GM12875 (cell line): ENCODE results near the gene EP300.

ENCODE experiments used
- H3K4me3 ChIP-seq: one replicate; pipeline ENCODE4 v1.5.1; 2011; ENCODE audit warnings: low read depth, low read length, control low read depth
- TF ChIP-seq, protein P1 (sequence below): IDR thresholded peaks from 2 replicates; pipeline ENCODE4 v1.5.1; 2011; ENCODE audit warnings: low read depth, mild to moderate bottlenecking, control low read depth, inconsistent platforms, low read length, moderate library complexity, borderline replicate concordance; ENCODE audit not compliant: insufficient read depth

EP300 gene

DNA sequence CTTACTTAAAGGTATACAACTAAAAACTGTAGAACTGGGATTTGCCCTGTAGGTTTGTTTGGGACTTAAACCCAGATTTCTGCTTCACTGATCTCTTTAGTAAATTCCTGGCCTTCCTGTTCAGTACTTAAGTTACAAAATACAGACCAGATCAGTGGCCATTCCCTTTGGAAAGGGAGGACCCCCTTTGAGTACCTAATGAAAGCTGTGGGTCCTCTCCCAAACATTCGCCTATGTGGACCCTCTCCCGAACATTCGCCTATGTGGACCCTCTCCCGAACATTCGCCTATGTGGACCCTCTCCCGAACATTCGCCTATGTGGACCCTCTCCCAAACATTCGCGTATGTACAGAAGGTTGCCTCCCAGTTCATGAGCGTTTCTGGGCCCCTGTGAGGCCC, 123.0 kb downstream of the EP300 start:
- TF ChIP-seq, protein P1, sequence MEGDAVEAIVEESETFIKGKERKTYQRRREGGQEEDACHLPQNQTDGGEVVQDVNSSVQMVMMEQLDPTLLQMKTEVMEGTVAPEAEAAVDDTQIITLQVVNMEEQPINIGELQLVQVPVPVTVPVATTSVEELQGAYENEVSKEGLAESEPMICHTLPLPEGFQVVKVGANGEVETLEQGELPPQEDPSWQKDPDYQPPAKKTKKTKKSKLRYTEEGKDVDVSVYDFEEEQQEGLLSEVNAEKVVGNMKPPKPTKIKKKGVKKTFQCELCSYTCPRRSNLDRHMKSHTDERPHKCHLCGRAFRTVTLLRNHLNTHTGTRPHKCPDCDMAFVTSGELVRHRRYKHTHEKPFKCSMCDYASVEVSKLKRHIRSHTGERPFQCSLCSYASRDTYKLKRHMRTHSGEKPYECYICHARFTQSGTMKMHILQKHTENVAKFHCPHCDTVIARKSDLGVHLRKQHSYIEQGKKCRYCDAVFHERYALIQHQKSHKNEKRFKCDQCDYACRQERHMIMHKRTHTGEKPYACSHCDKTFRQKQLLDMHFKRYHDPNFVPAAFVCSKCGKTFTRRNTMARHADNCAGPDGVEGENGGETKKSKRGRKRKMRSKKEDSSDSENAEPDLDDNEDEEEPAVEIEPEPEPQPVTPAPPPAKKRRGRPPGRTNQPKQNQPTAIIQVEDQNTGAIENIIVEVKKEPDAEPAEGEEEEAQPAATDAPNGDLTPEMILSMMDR = no peak

GRCh38 chr22:41215926-41216325, 123.5 kb downstream of the EP300 start:
- TF ChIP-seq, protein P1 = no peak
- no peak overlapping the region for H3K4me3 ChIP-seq

More for the DNA sequence above, 123.0 kb downstream of the EP300 start:
- H3K4me3 ChIP-seq = no peak overlapping the region

GRCh38 chr22:41216984-41217383, 124.6 kb downstream of the EP300 start:
- H3K4me3 ChIP-seq = no peak overlapping the region
- TF ChIP-seq, protein P1 = no peak

GRCh38 chr22:41217553-41218157, 125.3 kb downstream of the EP300 start:
- H3K4me3 ChIP-seq = no peak overlapping the region
- TF ChIP-seq, protein P1 = no peak

DNA sequence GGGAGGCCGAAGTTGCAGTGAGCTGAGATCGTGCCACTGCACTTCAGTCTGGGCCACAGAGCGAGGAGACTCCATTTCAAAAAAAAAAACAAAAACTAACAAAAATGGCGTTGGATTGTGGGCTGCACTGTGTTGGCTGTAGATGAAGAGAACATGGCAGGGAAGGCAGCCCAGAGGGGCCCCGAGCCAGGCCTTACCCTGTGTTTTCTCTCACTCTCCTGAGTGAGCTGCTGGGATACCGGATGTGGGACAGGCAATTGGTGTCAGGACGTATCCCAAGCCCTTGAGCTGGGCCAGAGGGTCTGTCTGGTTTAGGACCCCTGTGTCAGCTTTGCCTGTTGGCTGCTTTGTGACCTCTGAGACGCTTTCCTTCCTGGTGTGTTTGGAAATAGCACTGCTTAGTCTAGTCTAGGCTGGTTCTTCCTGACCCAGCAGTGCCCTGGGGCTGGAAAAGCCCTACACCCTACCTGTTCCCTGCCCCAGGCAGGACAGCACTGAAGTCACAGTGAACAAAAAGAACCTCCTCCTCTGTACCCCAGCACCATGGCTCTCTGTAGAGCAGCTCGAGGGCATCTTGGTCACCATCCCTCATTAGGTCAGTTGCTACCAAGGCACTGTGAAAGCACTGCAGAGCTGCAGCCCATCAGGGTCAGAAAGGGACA, 130.6 kb downstream of the EP300 start:
- no peak overlapping the region for H3K4me3 ChIP-seq
- TF ChIP-seq, protein P1 = no peak

DNA sequence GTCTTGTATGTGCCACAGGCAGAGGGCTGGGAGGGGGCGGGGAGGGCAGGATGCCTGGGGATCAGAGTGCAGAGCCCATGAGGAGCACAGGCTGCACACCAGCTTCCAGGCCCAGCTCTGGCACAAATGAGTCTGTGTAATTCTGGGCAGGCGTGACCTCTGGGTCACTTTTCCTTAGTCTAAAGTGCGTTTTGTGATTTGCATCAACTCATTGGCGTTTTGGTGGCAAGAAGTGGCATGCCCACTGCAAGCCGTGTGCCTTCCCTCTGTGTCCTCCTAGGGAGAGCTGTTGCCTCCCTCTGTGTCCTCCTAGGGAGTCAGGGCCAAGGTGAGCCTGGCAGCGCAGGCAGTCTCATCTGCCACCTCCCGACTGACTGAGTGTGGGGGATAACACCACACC, 131.1 kb downstream of the EP300 start:
- H3K4me3 ChIP-seq = no peak overlapping the region
- TF ChIP-seq, protein P1 = no peak
